ENCODE measurements around the gene MAP1LC3A. TPM values are rescaled to one million over a fixed set of nuclear protein-coding genes. Genes with fewer than 3 reads are reported as not detected.
A peak's percentile ranks its signal among the peaks of the same experiment; 100 is the strongest.

Gene MAP1LC3A
- total RNA-seq, 1 experiment from 2014 or later, result not detected

GRCh38 chr20:34525709-34526416 is 32.7 kb upstream of the MAP1LC3A start:
- peak; percentile 100 for DNase-seq (ENCODE audit: low read depth)
- in situ Hi-C loops (cut with HindIII; ENCODE audit: low pct_unique_long_range_greater_than_20kb, low sequenced_read_pairs), result no loop called here

- in situ Hi-C loops (cut with HindIII; ENCODE audit: low pct_unique_long_range_greater_than_20kb, low sequenced_read_pairs), result no loop called here
Observed at GRCh38 chr20:34526466-34526865, 32.1 kb upstream of the MAP1LC3A start.

DNA sequence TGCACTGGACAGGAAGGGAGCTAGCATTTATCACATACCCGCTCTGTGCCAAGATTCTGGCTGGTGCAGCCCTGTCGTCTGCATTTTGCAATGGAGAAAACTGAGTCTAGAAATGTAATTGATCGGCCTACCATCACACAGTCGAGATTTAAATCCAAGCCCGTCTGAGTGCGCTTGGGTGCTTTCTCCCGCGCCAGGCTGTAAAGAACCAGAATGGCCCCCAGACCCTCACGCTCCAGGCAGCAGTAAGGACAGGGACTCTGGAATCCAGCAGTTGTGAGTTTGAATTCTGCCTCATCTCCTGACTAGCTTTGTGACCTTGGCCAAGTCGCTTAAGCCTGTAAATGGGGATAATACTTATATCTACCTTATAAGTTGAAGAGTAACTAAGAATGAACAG is 31.5 kb upstream of the MAP1LC3A start:
- in situ Hi-C loops (cut with HindIII; ENCODE audit: low pct_unique_long_range_greater_than_20kb, low sequenced_read_pairs), result no loop called here
- no peak for DNase-seq (ENCODE audit: low read depth)

More at GRCh38 chr20:34526466-34526865, 32.1 kb upstream of the MAP1LC3A start:
- no peak for DNase-seq (ENCODE audit: low read depth)

DNA sequence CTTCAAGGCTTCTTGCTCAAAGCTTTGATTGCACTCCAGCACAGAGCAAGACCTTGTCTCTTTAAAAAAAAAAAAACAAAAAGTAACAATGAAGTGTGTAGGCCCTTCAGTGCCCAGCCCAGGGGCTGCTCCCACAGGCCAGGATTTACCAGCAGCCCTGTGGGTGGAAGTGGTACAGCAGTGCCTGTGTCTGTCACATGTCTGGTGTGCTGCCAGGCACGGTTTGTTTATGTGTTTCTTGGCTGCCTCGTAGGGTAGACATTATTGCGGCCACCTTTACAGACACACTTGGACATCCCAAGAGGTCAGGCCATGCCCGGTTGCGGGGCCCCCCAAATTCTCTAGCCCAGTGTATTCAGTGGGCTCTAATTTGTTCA is 29.6 kb upstream of the MAP1LC3A start:
- in situ Hi-C loops (cut with HindIII; ENCODE audit: low pct_unique_long_range_greater_than_20kb, low sequenced_read_pairs), result no loop called here

GRCh38 chr20:34529742-34530141 is 28.8 kb upstream of the MAP1LC3A start:
- no peak for DNase-seq (ENCODE audit: low read depth)
- in situ Hi-C loops (cut with HindIII; ENCODE audit: low pct_unique_long_range_greater_than_20kb, low sequenced_read_pairs), result no loop called here

More for the DNA sequence above, 29.6 kb upstream of the MAP1LC3A start:
- DNase-seq (ENCODE audit: low read depth), result peak; percentile 58

DNA sequence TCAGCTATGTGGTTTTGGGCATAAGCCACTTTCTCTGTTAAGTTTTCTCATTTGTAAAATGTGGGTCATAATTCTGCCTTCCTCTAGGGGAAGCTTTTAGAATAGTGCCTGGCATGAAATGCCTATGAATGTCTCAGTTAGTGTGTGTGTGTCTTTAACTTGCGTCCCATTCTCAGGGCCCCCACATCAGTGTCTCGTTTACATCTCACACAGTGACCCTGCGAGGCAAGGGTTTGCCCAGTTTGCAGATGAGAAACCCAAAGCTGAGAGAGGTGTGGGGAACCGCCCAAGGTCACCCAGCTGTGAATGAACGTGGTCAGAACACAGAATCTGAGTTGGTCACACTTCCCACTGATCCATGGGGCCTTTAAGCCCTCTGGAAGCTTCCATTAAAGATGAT is 28.2 kb upstream of the MAP1LC3A start:
- in situ Hi-C loops (cut with HindIII; ENCODE audit: low pct_unique_long_range_greater_than_20kb, low sequenced_read_pairs), result no loop called here
- DNase-seq (ENCODE audit: low read depth), result no peak

- in situ Hi-C loops (cut with HindIII; ENCODE audit: low pct_unique_long_range_greater_than_20kb, low sequenced_read_pairs), result no loop called here
- no peak for DNase-seq (ENCODE audit: low read depth)
Observed at GRCh38 chr20:34531608-34532265, 26.8 kb upstream of the MAP1LC3A start.

GRCh38 chr20:34532320-34532719 is 26.2 kb upstream of the MAP1LC3A start:
- in situ Hi-C loops (cut with HindIII; ENCODE audit: low pct_unique_long_range_greater_than_20kb, low sequenced_read_pairs), result no loop called here
- DNase-seq (ENCODE audit: low read depth), result no peak

DNA sequence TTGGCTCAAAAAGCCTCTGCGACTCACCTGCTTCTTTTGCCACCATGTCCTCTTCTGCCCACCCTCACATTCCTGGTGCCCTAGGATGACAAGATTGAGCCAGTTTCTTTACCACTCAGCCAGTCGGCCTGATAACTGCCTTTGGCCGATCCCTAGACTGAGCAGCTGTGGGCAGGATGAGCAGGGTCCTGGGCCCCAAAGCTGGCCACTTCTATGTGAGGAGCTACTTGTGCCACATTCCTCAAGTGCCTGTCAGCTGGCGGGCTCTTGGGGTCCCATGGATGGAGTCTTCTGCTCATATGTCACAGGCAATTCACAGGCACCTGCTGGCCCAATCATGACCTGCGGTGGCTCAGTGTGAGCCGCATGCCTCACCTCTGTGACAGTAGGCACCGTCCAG is 25.8 kb upstream of the MAP1LC3A start:
- DNase-seq (ENCODE audit: low read depth), result no peak
- in situ Hi-C loops (cut with HindIII; ENCODE audit: low pct_unique_long_range_greater_than_20kb, low sequenced_read_pairs), result no loop called here

- no peak for DNase-seq (ENCODE audit: low read depth)
- in situ Hi-C loops (cut with HindIII; ENCODE audit: low pct_unique_long_range_greater_than_20kb, low sequenced_read_pairs), result no loop called here
Observed at GRCh38 chr20:34534391-34535165, 23.9 kb upstream of the MAP1LC3A start.

- DNase-seq (ENCODE audit: low read depth), result no peak
- in situ Hi-C loops (cut with HindIII; ENCODE audit: low pct_unique_long_range_greater_than_20kb, low sequenced_read_pairs), result no loop called here
Observed at GRCh38 chr20:34535301-34535840, 23.1 kb upstream of the MAP1LC3A start.

DNA sequence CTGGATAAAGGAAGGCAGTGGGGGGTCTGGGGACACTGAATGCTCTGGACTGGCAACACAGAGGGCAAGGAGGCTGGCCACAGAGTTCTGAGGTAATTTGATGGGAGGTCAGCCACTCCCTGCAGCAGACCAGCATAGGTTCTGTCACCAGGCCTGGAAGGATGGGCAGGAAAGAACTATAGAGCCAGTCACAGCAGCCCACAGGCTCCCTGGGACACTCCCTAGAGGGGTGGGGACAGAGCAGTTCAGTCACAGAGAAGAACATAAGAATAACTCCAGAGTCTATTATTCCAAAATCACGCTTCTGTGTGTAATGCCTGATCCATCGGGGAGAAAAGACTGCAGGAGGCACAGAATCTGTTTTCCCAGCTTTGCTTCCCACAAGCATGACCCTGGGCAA is 22.7 kb upstream of the MAP1LC3A start:
- in situ Hi-C loops (cut with HindIII; ENCODE audit: low pct_unique_long_range_greater_than_20kb, low sequenced_read_pairs), result no loop called here
- DNase-seq (ENCODE audit: low read depth), result no peak

DNA sequence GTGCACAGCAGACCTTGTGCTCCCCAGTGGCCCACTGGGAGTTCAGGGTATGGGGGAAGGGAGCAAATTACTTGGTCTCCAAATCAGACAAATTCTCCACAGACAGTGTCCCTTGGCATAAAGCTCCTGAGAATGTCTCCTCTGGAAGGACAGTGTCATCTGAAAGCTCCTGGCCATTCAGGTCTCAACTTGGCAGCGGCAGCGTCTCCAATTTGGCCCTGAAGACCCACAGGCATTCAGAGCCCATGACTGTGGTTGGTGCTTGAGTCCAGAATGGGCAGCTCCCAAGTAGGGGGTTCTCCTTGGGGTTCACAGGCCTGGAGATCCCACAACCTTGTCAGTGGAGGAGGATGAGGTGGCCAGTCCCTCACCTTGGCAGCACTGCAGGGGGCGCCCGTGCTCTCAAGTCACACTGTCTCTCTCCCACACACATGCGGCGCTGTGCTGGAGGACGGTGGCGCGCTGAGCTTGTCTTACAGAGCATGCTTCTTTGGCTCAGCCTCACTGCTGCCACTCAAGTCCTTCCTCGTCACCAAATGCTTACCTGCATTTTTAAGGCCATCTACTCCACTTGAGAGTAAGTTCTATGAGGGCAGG is 21.6 kb upstream of the MAP1LC3A start:
- no peak for DNase-seq (ENCODE audit: low read depth)
- in situ Hi-C loops (cut with HindIII; ENCODE audit: low pct_unique_long_range_greater_than_20kb, low sequenced_read_pairs), result no loop called here

- no peak for DNase-seq (ENCODE audit: low read depth)
- in situ Hi-C loops (cut with HindIII; ENCODE audit: low pct_unique_long_range_greater_than_20kb, low sequenced_read_pairs), result no loop called here
Observed at GRCh38 chr20:34537651-34538050, 20.9 kb upstream of the MAP1LC3A start.

- DNase-seq (ENCODE audit: low read depth), result no peak
- in situ Hi-C loops (cut with HindIII; ENCODE audit: low pct_unique_long_range_greater_than_20kb, low sequenced_read_pairs), result no loop called here
Observed at GRCh38 chr20:34538671-34539123, 19.8 kb upstream of the MAP1LC3A start.

GRCh38 chr20:34539756-34540155 is 18.8 kb upstream of the MAP1LC3A start:
- in situ Hi-C loops (cut with HindIII; ENCODE audit: low pct_unique_long_range_greater_than_20kb, low sequenced_read_pairs), result no loop called here
- peak; percentile 17 for DNase-seq (ENCODE audit: low read depth)

GRCh38 chr20:34540596-34541263 is 17.8 kb upstream of the MAP1LC3A start:
- no peak for DNase-seq (ENCODE audit: low read depth)
- in situ Hi-C loops (cut with HindIII; ENCODE audit: low pct_unique_long_range_greater_than_20kb, low sequenced_read_pairs), result no loop called here

DNA sequence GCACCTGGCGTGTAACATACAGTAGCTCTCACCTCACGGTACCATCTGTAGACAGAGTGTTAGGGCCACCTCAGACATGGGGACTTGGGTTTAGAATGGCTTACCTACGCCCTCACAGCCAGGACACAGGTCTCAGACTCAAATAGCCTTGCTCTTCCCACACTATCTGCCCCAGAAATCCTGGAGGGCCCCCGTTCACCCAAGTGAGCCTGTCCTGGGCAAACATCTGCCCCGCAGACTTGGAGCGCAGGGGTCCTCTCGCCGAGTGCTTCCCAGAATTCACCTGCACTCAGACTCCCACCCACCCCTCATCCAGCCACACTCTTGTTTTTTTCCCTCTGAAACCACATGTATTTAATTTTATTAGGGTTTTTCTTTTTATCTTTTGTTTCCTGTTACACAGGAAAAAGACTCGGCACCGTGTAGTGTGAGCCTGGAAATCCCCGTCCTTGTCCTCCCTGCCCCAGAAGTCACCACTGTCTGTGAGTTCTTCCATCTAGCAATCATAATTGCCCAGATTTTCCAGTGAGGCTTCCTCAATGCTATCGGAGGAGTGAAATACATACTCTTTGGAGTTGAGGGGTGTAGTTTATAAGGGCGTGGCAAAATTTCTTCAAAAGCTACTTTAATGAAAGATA is 17.1 kb upstream of the MAP1LC3A start:
- DNase-seq (ENCODE audit: low read depth), result no peak
- in situ Hi-C loops (cut with HindIII; ENCODE audit: low pct_unique_long_range_greater_than_20kb, low sequenced_read_pairs), result no loop called here

Measured in Caki2 (cell line).